ENCODE results near the gene SIRPA. TPM values are rescaled to one million over a fixed set of nuclear protein-coding genes. Genes with fewer than 3 reads are reported as not detected.

SIRPA gene
- total and polyA plus RNA-seq, 5 donors = 19.5 to 45.2 (median 29.0) TPM

- Histone ChIP-seq H3K4me1 (ENCODE audit: control insufficient read depth, insufficient read depth, low read length) (peaks cover 7% of the 10 kb centered on the region), H3K27me3 (ENCODE audit: control insufficient read depth, insufficient read depth) (no peaks in the 10 kb centered on the region), H3K9me3 (ENCODE audit: control insufficient read depth, low read length) (no peaks in the 10 kb centered on the region), H3K4me3 (ENCODE audit: low read length) (no peak overlapping the region), H3K27ac (ENCODE audit: low read length) (no peak overlapping the region)
- 88% methylated on average over 13 of the region's 13 CpGs for WGBS
- ATAC-seq = no peak
- intact Hi-C loops (cut with DNase I) = no loop called here
- no peak for DNase-seq
These were observed 30.0 kb downstream of the SIRPA start for GRCh38 chr20:1924910-1925861.

GRCh38 chr20:1926237-1926636 is 31.0 kb downstream of the SIRPA start:
- no peak overlapping the region for H3K27ac ChIP-seq (ENCODE audit: low read length)
- ATAC-seq = peak in 1 of 2 donors; percentile 17
- no peak overlapping the region for H3K4me3 ChIP-seq (ENCODE audit: low read length)
- no peak for DNase-seq
- whole genome bisulfite sequencing = 63% methylated on average over 5 of the region's 5 CpGs
- H3K27me3 ChIP-seq (ENCODE audit: control insufficient read depth, insufficient read depth) = no peaks in the 10 kb centered on the region
- peaks cover 7% of the 10 kb centered on the region for H3K4me1 ChIP-seq (ENCODE audit: control insufficient read depth, insufficient read depth, low read length)
- intact Hi-C loops (cut with DNase I) = no loop called here
- H3K9me3 ChIP-seq (ENCODE audit: control insufficient read depth, low read length) = no peaks in the 10 kb centered on the region

- no peak overlapping the region for H3K27ac ChIP-seq (ENCODE audit: low read length)
- H3K4me3 ChIP-seq (ENCODE audit: low read length) = no peak overlapping the region
- no peak for ATAC-seq
- WGBS = 76% methylated on average over 8 of the region's 8 CpGs
- intact Hi-C loops (cut with DNase I) = no loop called here
- peaks cover 7% of the 10 kb centered on the region for H3K4me1 ChIP-seq (ENCODE audit: control insufficient read depth, insufficient read depth, low read length)
- no peak for DNase-seq
- H3K27me3 ChIP-seq (ENCODE audit: control insufficient read depth, insufficient read depth) = no peaks in the 10 kb centered on the region
- no peaks in the 10 kb centered on the region for H3K9me3 ChIP-seq (ENCODE audit: control insufficient read depth, low read length)
These were observed 32.0 kb downstream of the SIRPA start for GRCh38 chr20:1927217-1927616.

GRCh38 chr20:1928154-1928553 is 32.9 kb downstream of the SIRPA start:
- H3K9me3 ChIP-seq (ENCODE audit: control insufficient read depth, low read length) = no peaks in the 10 kb centered on the region
- no peak overlapping the region for H3K4me3 ChIP-seq (ENCODE audit: low read length)
- intact Hi-C loops (cut with DNase I) = no loop called here
- no peak for DNase-seq
- 76% methylated on average over 10 of the region's 10 CpGs for WGBS
- no peaks in the 10 kb centered on the region for H3K27me3 ChIP-seq (ENCODE audit: control insufficient read depth, insufficient read depth)
- H3K27ac ChIP-seq (ENCODE audit: low read length) = no peak overlapping the region
- H3K4me1 ChIP-seq (ENCODE audit: control insufficient read depth, insufficient read depth, low read length) = peaks cover 7% of the 10 kb centered on the region
- ATAC-seq = no peak

GRCh38 chr20:1928782-1929181 is 33.6 kb downstream of the SIRPA start:
- ATAC-seq (no peak), DNase-seq (no peak)
- Histone ChIP-seq H3K4me3 (ENCODE audit: low read length) (no peak overlapping the region), H3K27ac (ENCODE audit: low read length) (peak overlapping the region; percentile 20), H3K9me3 (ENCODE audit: control insufficient read depth, low read length) (no peaks in the 10 kb centered on the region), H3K4me1 (ENCODE audit: control insufficient read depth, insufficient read depth, low read length) (peaks cover 7% of the 10 kb centered on the region), H3K27me3 (ENCODE audit: control insufficient read depth, insufficient read depth) (no peaks in the 10 kb centered on the region)
- WGBS = 57% methylated on average over 7 of the region's 7 CpGs
- intact Hi-C loops (cut with DNase I) = no loop called here

GRCh38 chr20:1929460-1929859 is 34.3 kb downstream of the SIRPA start:
- Histone ChIP-seq H3K4me3 (ENCODE audit: low read length) (no peak overlapping the region), H3K27me3 (ENCODE audit: control insufficient read depth, insufficient read depth) (no peaks in the 10 kb centered on the region), H3K27ac (ENCODE audit: low read length) (peak overlapping the region; percentile 20), H3K4me1 (ENCODE audit: control insufficient read depth, insufficient read depth, low read length) (peaks cover 7% of the 10 kb centered on the region), H3K9me3 (ENCODE audit: control insufficient read depth, low read length) (no peaks in the 10 kb centered on the region)
- 70% methylated on average over 3 of the region's 3 CpGs for WGBS
- no peak for DNase-seq
- ATAC-seq = no peak
- intact Hi-C loops (cut with DNase I) = no loop called here

- DNase-seq (no peak), ATAC-seq (no peak)
- Histone ChIP-seq H3K4me1 (ENCODE audit: control insufficient read depth, insufficient read depth, low read length) (peaks cover 11% of the 10 kb centered on the region), H3K27me3 (ENCODE audit: control insufficient read depth, insufficient read depth) (no peaks in the 10 kb centered on the region), H3K4me3 (ENCODE audit: low read length) (no peak overlapping the region), H3K27ac (ENCODE audit: low read length) (no peak overlapping the region), H3K9me3 (ENCODE audit: control insufficient read depth, low read length) (no peaks in the 10 kb centered on the region)
- 80% methylated on average over 6 of the region's 6 CpGs for whole genome bisulfite sequencing
- intact Hi-C loops (cut with DNase I) = no loop called here
These were observed 35.0 kb downstream of the SIRPA start for GRCh38 chr20:1930165-1930564.

GRCh38 chr20:1931830-1932229 is 36.6 kb downstream of the SIRPA start:
- DNase-seq (no peak), ATAC-seq (no peak)
- Histone ChIP-seq H3K27ac (ENCODE audit: low read length) (no peak overlapping the region), H3K27me3 (ENCODE audit: control insufficient read depth, insufficient read depth) (no peaks in the 10 kb centered on the region), H3K4me1 (ENCODE audit: control insufficient read depth, insufficient read depth, low read length) (peaks cover 18% of the 10 kb centered on the region), H3K4me3 (ENCODE audit: low read length) (no peak overlapping the region), H3K9me3 (ENCODE audit: control insufficient read depth, low read length) (no peaks in the 10 kb centered on the region)
- WGBS = 74% methylated on average over 5 of the region's 5 CpGs
- intact Hi-C loops (cut with DNase I) = no loop called here

GRCh38 chr20:1932971-1933370 is 37.8 kb downstream of the SIRPA start:
- H3K27ac ChIP-seq (ENCODE audit: low read length) = peak overlapping the region; percentile 4
- DNase-seq (no peak), ATAC-seq (no peak)
- intact Hi-C loops (cut with DNase I) = no loop called here
- no peaks in the 10 kb centered on the region for H3K27me3 ChIP-seq (ENCODE audit: control insufficient read depth, insufficient read depth)
- WGBS = 56% methylated on average over 2 of the region's 2 CpGs
- no peaks in the 10 kb centered on the region for H3K9me3 ChIP-seq (ENCODE audit: control insufficient read depth, low read length)
- no peak overlapping the region for H3K4me3 ChIP-seq (ENCODE audit: low read length)
- H3K4me1 ChIP-seq (ENCODE audit: control insufficient read depth, insufficient read depth, low read length) = peaks cover 18% of the 10 kb centered on the region

GRCh38 chr20:1933465-1933870 is 38.3 kb downstream of the SIRPA start:
- Histone ChIP-seq H3K27ac (ENCODE audit: low read length) (peak overlapping the region; percentile 65), H3K9me3 (ENCODE audit: control insufficient read depth, low read length) (no peaks in the 10 kb centered on the region), H3K4me1 (ENCODE audit: control insufficient read depth, insufficient read depth, low read length) (peaks cover 16% of the 10 kb centered on the region), H3K27me3 (ENCODE audit: control insufficient read depth, insufficient read depth) (no peaks in the 10 kb centered on the region), H3K4me3 (ENCODE audit: low read length) (no peak overlapping the region)
- intact Hi-C loops (cut with DNase I) = no loop called here
- peak; percentile 71 to 72 for ATAC-seq
- DNase-seq = peak; percentile 88 to 91 (median 89)
- 30% methylated on average over 9 of the region's 9 CpGs for WGBS

GRCh38 chr20:1934156-1934555 is 38.9 kb downstream of the SIRPA start:
- H3K27ac ChIP-seq (ENCODE audit: low read length) = peak overlapping the region; percentile 27

More at GRCh38 chr20:1934156-1934555, 38.9 kb downstream of the SIRPA start:
- Histone ChIP-seq H3K27me3 (ENCODE audit: control insufficient read depth, insufficient read depth) (no peaks in the 10 kb centered on the region), H3K4me3 (ENCODE audit: low read length) (no peak overlapping the region), H3K9me3 (ENCODE audit: control insufficient read depth, low read length) (no peaks in the 10 kb centered on the region), H3K4me1 (ENCODE audit: control insufficient read depth, insufficient read depth, low read length) (peaks cover 14% of the 10 kb centered on the region)
- intact Hi-C loops (cut with DNase I) = no loop called here
- no peak for DNase-seq
- ATAC-seq = peak; percentile 44 to 51
- WGBS = 19% methylated on average over 1 of the region's 1 CpG

Data from right cardiac atrium (tissue), 5 donors.